ENCODE results near the gene ATP11A. TPM values are rescaled to one million over a fixed set of nuclear protein-coding genes. Genes with fewer than 3 reads are reported as not detected.

Gene ATP11A
- total RNA-seq, 1 donor from 2014 or later = 109 TPM

GRCh38 chr13:112842343-112842856 lies 152.6 kb downstream of the ATP11A start:
- no peaks in the 10 kb centered on the region for H3K9me3 Mint-ChIP-seq (ENCODE audit: low read depth)
- peak overlapping the region; percentile 37 for H3K27ac Mint-ChIP-seq
- H3K4me1 Mint-ChIP-seq (ENCODE audit: low read depth) = no peaks in the 10 kb centered on the region
- DNase-seq (ENCODE audit: low spot score, unreplicated experiment) = no peak
- no peak for TF ChIP-seq CTCF (IDR thresholded peaks at IDR 0.05; ENCODE audit: unreplicated experiment)
- H3K36me3 Mint-ChIP-seq (ENCODE audit: insufficient read depth) = peaks cover 29% of the 10 kb centered on the region
- H3K27me3 Mint-ChIP-seq = no peaks in the 10 kb centered on the region
- no peak overlapping the region for H3K4me3 Mint-ChIP-seq (ENCODE audit: low read depth)

GRCh38 chr13:112842931-112843391 lies 153.1 kb downstream of the ATP11A start:
- Mint-ChIP-seq H3K27ac (no peak overlapping the region), H3K36me3 (ENCODE audit: insufficient read depth) (peaks cover 35% of the 10 kb centered on the region), H3K4me1 (ENCODE audit: low read depth) (no peaks in the 10 kb centered on the region), H3K4me3 (ENCODE audit: low read depth) (no peak overlapping the region), H3K27me3 (no peaks in the 10 kb centered on the region), H3K9me3 (ENCODE audit: low read depth) (no peaks in the 10 kb centered on the region)
- DNase-seq (ENCODE audit: low spot score, unreplicated experiment) = no peak
- no peak for TF ChIP-seq CTCF (IDR thresholded peaks at IDR 0.05; ENCODE audit: unreplicated experiment)

- Mint-ChIP-seq H3K4me1 (ENCODE audit: low read depth) (no peaks in the 10 kb centered on the region), H3K9me3 (ENCODE audit: low read depth) (no peaks in the 10 kb centered on the region), H3K27me3 (no peaks in the 10 kb centered on the region), H3K27ac (no peak overlapping the region), H3K4me3 (ENCODE audit: low read depth) (no peak overlapping the region), H3K36me3 (ENCODE audit: insufficient read depth) (peaks cover 38% of the 10 kb centered on the region)
- DNase-seq (ENCODE audit: low spot score, unreplicated experiment) = no peak
- TF ChIP-seq CTCF (IDR thresholded peaks at IDR 0.05; ENCODE audit: unreplicated experiment) = no peak
These were observed 153.7 kb downstream of the ATP11A start for GRCh38 chr13:112843392-112844111.

GRCh38 chr13:112844411-112844810 lies 154.6 kb downstream of the ATP11A start:
- Mint-ChIP-seq H3K36me3 (ENCODE audit: insufficient read depth) (peaks cover 36% of the 10 kb centered on the region), H3K4me3 (ENCODE audit: low read depth) (no peak overlapping the region), H3K4me1 (ENCODE audit: low read depth) (no peaks in the 10 kb centered on the region), H3K27me3 (no peaks in the 10 kb centered on the region), H3K27ac (no peak overlapping the region), H3K9me3 (ENCODE audit: low read depth) (no peaks in the 10 kb centered on the region)
- no peak for DNase-seq (ENCODE audit: low spot score, unreplicated experiment)
- no peak for TF ChIP-seq CTCF (IDR thresholded peaks at IDR 0.05; ENCODE audit: unreplicated experiment)

- no peaks in the 10 kb centered on the region for H3K27me3 Mint-ChIP-seq
- peaks cover 41% of the 10 kb centered on the region for H3K36me3 Mint-ChIP-seq (ENCODE audit: insufficient read depth)
- no peak overlapping the region for H3K4me3 Mint-ChIP-seq (ENCODE audit: low read depth)
- H3K9me3 Mint-ChIP-seq (ENCODE audit: low read depth) = no peaks in the 10 kb centered on the region
- no peak overlapping the region for H3K27ac Mint-ChIP-seq
- no peaks in the 10 kb centered on the region for H3K4me1 Mint-ChIP-seq (ENCODE audit: low read depth)
- TF ChIP-seq CTCF (IDR thresholded peaks at IDR 0.05; ENCODE audit: unreplicated experiment) = no peak
- DNase-seq (ENCODE audit: low spot score, unreplicated experiment) = no peak
These were observed 155.0 kb downstream of the ATP11A start for GRCh38 chr13:112844879-112845278.
